A549 (cell line): ENCODE results near the gene FGD1. TPM values are rescaled to one million over a fixed set of nuclear protein-coding genes. Genes with fewer than 3 reads are reported as not detected.

Experiments
- ATAC-seq, 2 experiments: fragments of 200-7000 bp in 1 of 2; fragments of >200 bp in 1 of 2; cut with Nextera tagmentation in 1 of 2; cut with Tn5 transposase in 1 of 2; 3 replicates each; pipeline versions ENCODE4 v1.8.0 to v1.9.1; 2018 to 2020; ENCODE audit warnings: mild to moderate bottlenecking in 1 of 2, moderate library complexity in 1 of 2
- CTCF ChIA-PET: fragments of 300-600 bp; sonication (Branson Sonifier 250); formaldehyde crosslinking; extraction: SDS; loops from one replicate; lab custom pipeline; 2021; ENCODE audit warnings: antibody characterized with exemption, inconsistent platforms; lab: Yijun Ruan, JAX
- POLR2A ChIA-PET: fragments of 350-600 bp; formaldehyde crosslinking; extraction: SDS; loops from one replicate; lab custom pipeline; 2021; ENCODE audit warnings: antibody characterized with exemption, inconsistent platforms; lab: Yijun Ruan, JAX
- DNase-seq, 2 experiments: peaks; one replicate each; pipeline versions ENCODE4 v3.0.0 to v3.0.0-alpha.2; 2011 to 2016; ENCODE audit warnings: low read depth in 1 of 2, low spot score in 1 of 2
- FAIRE-seq: peaks from 2 replicates; lab custom pipeline; 2011; peaks lifted over from hg19 to GRCh38; lab: Jason Lieb, UNC
- H3K27ac ChIP-seq, 2 experiments: fragments of >200 bp; sonication (Bioruptor Twin); formaldehyde crosslinking; 3 replicates each; pipeline ENCODE4 v1.5.1; 2016 to 2017
- H3K4me1 ChIP-seq: fragments of >200 bp; sonication (Bioruptor Twin); formaldehyde crosslinking; 3 replicates; pipeline ENCODE4 v1.6.1; 2016
- H3K4me2 ChIP-seq: fragments of >200 bp; sonication (Bioruptor Twin); formaldehyde crosslinking; 3 replicates; pipeline ENCODE4 v1.6.1; 2016
- H3K4me3 ChIP-seq: fragments of >200 bp; sonication (Bioruptor Twin); formaldehyde crosslinking; 3 replicates; pipeline ENCODE4 v1.5.1; 2016
- H3K9me3 ChIP-seq: fragments of >200 bp; sonication (Bioruptor Twin); formaldehyde crosslinking; 3 replicates; pipeline ENCODE4 v1.6.1; 2016
- JUN ChIP-seq, 2 experiments: fragments of >200 bp; sonication (Bioruptor Twin); formaldehyde crosslinking; IDR thresholded peaks; 2 replicates in 1 of 2; 3 replicates in 1 of 2; pipeline ENCODE4 v1.6.1; 2016 to 2017
- WGBS: methylation state at CpG from one replicate; pipeline ENCODE4 v1.1.6; 2017; ENCODE audit errors: missing lambda C conversion rate; 5-methylcytosine and 5-hydroxymethylcytosine counted together
- polyA plus RNA-seq, 4 experiments: library from polyadenylated mRNA; depleted of rRNA in 3 of 4; stranded (reverse); fragments of >200 nt; fragmentation: RNase III in 1 of 4; extraction: RNeasy Plus Mini Kit Qiagen cat#74134 plus additional on column Dnase treatment in 1 of 4; gene quantifications; 2 replicates in 3 of 4; 3 replicates in 1 of 4; pipeline ENCODE4 v1.2.3, GENCODE V29; 2011 to 2017

The FGD1 gene
- polyA plus RNA-seq, 2 of the 4 experiments (the other 2 are of a cell fraction), result 1.9 to 5.8 TPM

GRCh38 chrX:54397113-54397512 lies 98.9 kb downstream of the FGD1 start:
- 90% methylated on average over 1 of the region's 1 CpG for whole genome bisulfite sequencing
- H3K4me1 ChIP-seq, result no peaks in the 10 kb centered on the region
- no peak overlapping the region for H3K27ac ChIP-seq
- H3K4me2 ChIP-seq, result no peak overlapping the region
- H3K9me3 ChIP-seq, result no peaks in the 10 kb centered on the region
- no peak overlapping the region for H3K4me3 ChIP-seq
- POLR2A ChIA-PET, result no interaction called here
- CTCF ChIA-PET, result no interaction called here
- ATAC-seq (no peak), FAIRE-seq (no peak), DNase-seq (no peak)
- no peak for TF ChIP-seq JUN (IDR thresholded peaks at IDR 0.05)

Other genes with a start within 250 kb of the FGD1 start
- 0.05 and 0.08 TPM in 2 replicates for gene WNK3, start 138.2 kb downstream of the FGD1 start, polyA plus RNA-seq (2011; rRNA removed)
- gene WNK3, start 138.2 kb downstream of the FGD1 start, polyA plus RNA-seq (2017; fragmentation: RNase III; extraction: RNeasy Plus Mini Kit Qiagen cat#74134 plus additional on column Dnase treatment), result 0.03 to 0.04 TPM in 2 of 3 replicates, not detected in the other
- gene TSR2, start 55.8 kb downstream of the FGD1 start, polyA plus RNA-seq (2011; rRNA removed), result 22.4 and 26.9 TPM in 2 replicates
- gene TSR2, start 55.8 kb downstream of the FGD1 start, polyA plus RNA-seq (2017; fragmentation: RNase III; extraction: RNeasy Plus Mini Kit Qiagen cat#74134 plus additional on column Dnase treatment), result 53.7 to 60.4 TPM (median 57.9 TPM) in 3 replicates
- 51.0 and 51.9 TPM in 2 replicates for gene GNL3L, start 34.0 kb upstream of the FGD1 start, polyA plus RNA-seq (2011; rRNA removed)
- 20.7 to 22.9 TPM (median 22.7 TPM) in 3 replicates for gene GNL3L, start 34.0 kb upstream of the FGD1 start, polyA plus RNA-seq (2017; fragmentation: RNase III; extraction: RNeasy Plus Mini Kit Qiagen cat#74134 plus additional on column Dnase treatment)